ENCODE results near the gene POTEI. TPM values are rescaled to one million over a fixed set of nuclear protein-coding genes. Genes with fewer than 3 reads are reported as not detected.
"Not testable (repeated sequence)": the region's sequence is repeated elsewhere in the genome, so short reads cannot be mapped to it uniquely, and the experiment has no call there.

The POTEI gene
- 0.03 TPM in 1 of 2 replicates, not detected in the other for polyA plus RNA-seq (2012; rRNA removed)
- polyA plus RNA-seq (2012; cell fraction: cytosol; rRNA removed): not detected in 2 replicates
- 0.04 and 0.11 TPM in 2 replicates for polyA plus RNA-seq (2012; cell fraction: nucleus; rRNA removed)

GRCh38 chr2:130509228-130509627, at the start of gene POTEI:
Gene POTEI (minus strand): TSS chr2:130509328. CDS start chr2:130509235, 93 bp downstream.
- CTCF ChIA-PET; H3K36me3 ChIP-seq (replicated peaks in 1 of 2; ENCODE audit: control insufficient read depth in 1 of 2, insufficient read depth in 2 of 2, low read length in 1 of 2): not testable (repeated sequence)
- WGBS (ENCODE audit: low lambda C conversion rate): no CpG with 5 or more reads among the region's 13 CpGs

DNA sequence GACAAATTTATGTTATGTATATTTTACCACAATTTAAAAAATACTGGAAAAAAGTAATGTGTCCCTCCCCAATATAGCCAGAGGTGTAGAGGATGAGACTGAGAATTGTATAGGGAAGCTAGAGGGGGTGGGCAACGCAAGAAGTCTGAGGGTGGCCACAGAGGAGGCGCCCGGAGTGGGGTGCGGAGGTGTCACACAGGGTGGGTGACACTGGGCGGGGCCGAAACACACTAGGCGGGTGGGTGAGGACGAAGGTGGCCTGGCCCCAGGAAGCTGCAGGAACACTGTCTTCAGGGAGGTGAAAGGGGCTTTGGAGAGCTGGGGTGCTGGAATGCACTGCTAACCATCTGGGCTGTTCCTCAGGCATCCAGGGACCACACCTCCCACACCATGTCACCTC, 47.3 kb upstream of the POTEI start:
- H3K9me3 ChIP-seq; H2AFZ ChIP-seq (ENCODE audit: low read depth); H3K79me2 ChIP-seq (ENCODE audit: insufficient read depth); H3K27ac ChIP-seq (ENCODE audit: low read depth in 2 of 2, low read length in 1 of 2); H3K4me3 ChIP-seq (ENCODE audit: low read depth in 2 of 2, low read length in 1 of 2); H3K9ac ChIP-seq; H3K9me2 ChIP-seq; CTCF ChIA-PET; H4K20me1 ChIP-seq (ENCODE audit: insufficient read depth); H3K27me3 ChIP-seq (ENCODE audit: insufficient read depth); H3K4me2 ChIP-seq; H3K36me3 ChIP-seq (replicated peaks in 1 of 2; ENCODE audit: control insufficient read depth in 1 of 2, insufficient read depth in 2 of 2, low read length in 1 of 2); DNase-seq; H3K4me1 ChIP-seq (ENCODE audit: control insufficient read depth in 1 of 2, insufficient read depth in 2 of 2, low read depth in 1 of 2, low read length in 1 of 2); H3F3A ChIP-seq (replicated peaks; ENCODE audit: insufficient read depth); POLR2A ChIA-PET: not testable (repeated sequence)
- no CpG with 5 or more reads among the region's 8 CpGs for WGBS (ENCODE audit: low lambda C conversion rate)

More at GRCh38 chr2:130509228-130509627, at the start of gene POTEI:
- H3K9ac ChIP-seq; H3K9me3 ChIP-seq; POLR2A ChIA-PET; H3K27me3 ChIP-seq (ENCODE audit: insufficient read depth); H4K20me1 ChIP-seq (ENCODE audit: insufficient read depth); H3K9me2 ChIP-seq; H3F3A ChIP-seq (replicated peaks; ENCODE audit: insufficient read depth); H3K4me3 ChIP-seq (ENCODE audit: low read depth in 2 of 2, low read length in 1 of 2); H3K4me2 ChIP-seq; DNase-seq; H2AFZ ChIP-seq (ENCODE audit: low read depth); H3K27ac ChIP-seq (ENCODE audit: low read depth in 2 of 2, low read length in 1 of 2); H3K79me2 ChIP-seq (ENCODE audit: insufficient read depth); H3K4me1 ChIP-seq (ENCODE audit: control insufficient read depth in 1 of 2, insufficient read depth in 2 of 2, low read depth in 1 of 2, low read length in 1 of 2): not testable (repeated sequence)

DNA sequence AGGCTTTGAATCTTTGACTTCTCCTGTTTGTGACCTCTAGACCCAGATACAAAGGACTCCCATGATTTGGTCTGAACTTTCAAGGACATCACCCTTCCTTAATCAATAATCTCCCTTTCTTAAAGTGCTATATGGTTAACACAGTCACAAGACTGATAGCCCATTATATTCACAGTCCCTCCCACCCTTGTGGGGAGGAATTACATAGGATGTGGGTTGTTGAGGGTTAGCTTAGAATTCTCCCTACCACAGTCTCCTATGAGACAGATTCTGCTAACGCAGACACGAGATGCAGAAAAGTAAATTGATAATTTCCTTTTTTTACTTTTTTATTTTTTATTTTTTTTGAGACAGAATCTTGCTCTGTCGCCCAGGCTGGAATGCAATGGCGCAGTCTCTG, 45.0 kb upstream of the POTEI start:
- no CpG with 5 or more reads among the region's 4 CpGs for WGBS (ENCODE audit: low lambda C conversion rate)
- not testable (repeated sequence) for H3K27ac ChIP-seq (ENCODE audit: low read depth in 2 of 2, low read length in 1 of 2)

GRCh38 chr2:130549475-130549874, 40.3 kb upstream of the POTEI start:
- DNase-seq; H3K79me2 ChIP-seq (ENCODE audit: insufficient read depth); H3K9ac ChIP-seq; H3K36me3 ChIP-seq (replicated peaks in 1 of 2; ENCODE audit: control insufficient read depth in 1 of 2, insufficient read depth in 2 of 2, low read length in 1 of 2); H4K20me1 ChIP-seq (ENCODE audit: insufficient read depth); H3K9me3 ChIP-seq; H3K4me1 ChIP-seq (ENCODE audit: control insufficient read depth in 1 of 2, insufficient read depth in 2 of 2, low read depth in 1 of 2, low read length in 1 of 2); CTCF ChIA-PET; H3K4me3 ChIP-seq (ENCODE audit: low read depth in 2 of 2, low read length in 1 of 2); H3K27ac ChIP-seq (ENCODE audit: low read depth in 2 of 2, low read length in 1 of 2); H3F3A ChIP-seq (replicated peaks; ENCODE audit: insufficient read depth); H3K4me2 ChIP-seq; H3K9me2 ChIP-seq; H3K27me3 ChIP-seq (ENCODE audit: insufficient read depth); H2AFZ ChIP-seq (ENCODE audit: low read depth); POLR2A ChIA-PET: not testable (repeated sequence)
- no CpG with 5 or more reads among the region's 27 CpGs for WGBS (ENCODE audit: low lambda C conversion rate)

More for the DNA sequence above, 45.0 kb upstream of the POTEI start:
- H3K9ac ChIP-seq; H3K4me2 ChIP-seq; H3K79me2 ChIP-seq (ENCODE audit: insufficient read depth); H3K27me3 ChIP-seq (ENCODE audit: insufficient read depth); H3F3A ChIP-seq (replicated peaks; ENCODE audit: insufficient read depth); POLR2A ChIA-PET; H3K36me3 ChIP-seq (replicated peaks in 1 of 2; ENCODE audit: control insufficient read depth in 1 of 2, insufficient read depth in 2 of 2, low read length in 1 of 2); H3K9me2 ChIP-seq; H3K4me1 ChIP-seq (ENCODE audit: control insufficient read depth in 1 of 2, insufficient read depth in 2 of 2, low read depth in 1 of 2, low read length in 1 of 2); H3K9me3 ChIP-seq; H3K4me3 ChIP-seq (ENCODE audit: low read depth in 2 of 2, low read length in 1 of 2); DNase-seq; H4K20me1 ChIP-seq (ENCODE audit: insufficient read depth); H2AFZ ChIP-seq (ENCODE audit: low read depth); CTCF ChIA-PET: not testable (repeated sequence)

DNA sequence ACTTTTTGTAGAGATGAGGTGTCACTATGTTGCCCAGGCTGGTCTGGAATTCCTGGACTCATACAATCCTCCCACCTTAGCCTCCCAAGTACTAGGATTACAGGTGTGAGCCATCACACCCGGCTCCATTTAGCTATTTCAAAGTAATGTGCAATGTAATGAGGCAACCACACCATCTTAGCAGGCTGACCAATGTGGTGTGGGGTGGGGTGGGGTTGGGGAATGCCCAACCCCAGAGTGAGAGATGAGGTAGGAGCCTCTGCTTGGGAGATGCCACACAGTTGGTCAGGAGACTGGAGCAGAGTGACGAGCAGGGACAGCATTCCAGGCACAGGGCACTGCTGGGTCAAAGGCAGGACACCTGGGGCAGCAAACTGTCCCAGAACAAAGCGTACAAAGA, 39.3 kb upstream of the POTEI start:
- H3K27ac ChIP-seq (ENCODE audit: low read depth in 2 of 2, low read length in 1 of 2); CTCF ChIA-PET; H3K9me2 ChIP-seq; H3F3A ChIP-seq (replicated peaks; ENCODE audit: insufficient read depth); H3K4me1 ChIP-seq (ENCODE audit: control insufficient read depth in 1 of 2, insufficient read depth in 2 of 2, low read depth in 1 of 2, low read length in 1 of 2); H3K9me3 ChIP-seq; H4K20me1 ChIP-seq (ENCODE audit: insufficient read depth); H3K79me2 ChIP-seq (ENCODE audit: insufficient read depth); H3K36me3 ChIP-seq (replicated peaks in 1 of 2; ENCODE audit: control insufficient read depth in 1 of 2, insufficient read depth in 2 of 2, low read length in 1 of 2); H3K9ac ChIP-seq; H3K4me3 ChIP-seq (ENCODE audit: low read depth in 2 of 2, low read length in 1 of 2); H3K27me3 ChIP-seq (ENCODE audit: insufficient read depth); H3K4me2 ChIP-seq; H2AFZ ChIP-seq (ENCODE audit: low read depth); DNase-seq; POLR2A ChIA-PET: not testable (repeated sequence)
- WGBS (ENCODE audit: low lambda C conversion rate): no CpG with 5 or more reads among the region's 3 CpGs

DNA sequence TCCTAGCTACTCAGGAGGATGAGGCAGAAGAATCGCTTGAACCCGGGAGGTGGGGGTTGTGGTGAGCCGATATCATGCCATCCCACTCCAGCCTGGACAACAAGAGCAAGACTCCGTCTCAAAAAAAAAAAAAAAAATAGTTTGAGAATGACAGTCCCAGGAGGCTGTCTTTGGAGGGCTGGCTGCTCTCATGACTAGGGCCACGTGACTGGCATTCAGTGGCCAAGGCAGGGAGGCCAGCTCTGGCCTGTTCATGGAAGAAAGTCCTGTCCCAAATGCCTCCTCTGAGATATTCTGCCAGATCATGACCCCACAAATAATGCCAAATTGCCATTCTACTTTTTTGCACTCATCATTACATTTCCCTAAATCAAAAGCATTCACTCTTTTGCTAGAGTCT, 35.9 kb upstream of the POTEI start:
- H3K79me2 ChIP-seq (ENCODE audit: insufficient read depth); H2AFZ ChIP-seq (ENCODE audit: low read depth); H4K20me1 ChIP-seq (ENCODE audit: insufficient read depth); H3K27ac ChIP-seq (ENCODE audit: low read depth in 2 of 2, low read length in 1 of 2); H3K9me2 ChIP-seq; H3K4me1 ChIP-seq (ENCODE audit: control insufficient read depth in 1 of 2, insufficient read depth in 2 of 2, low read depth in 1 of 2, low read length in 1 of 2); H3K36me3 ChIP-seq (replicated peaks in 1 of 2; ENCODE audit: control insufficient read depth in 1 of 2, insufficient read depth in 2 of 2, low read length in 1 of 2); DNase-seq; POLR2A ChIA-PET; H3F3A ChIP-seq (replicated peaks; ENCODE audit: insufficient read depth); CTCF ChIA-PET; H3K4me2 ChIP-seq; H3K27me3 ChIP-seq (ENCODE audit: insufficient read depth); H3K9me3 ChIP-seq; H3K9ac ChIP-seq; H3K4me3 ChIP-seq (ENCODE audit: low read depth in 2 of 2, low read length in 1 of 2): not testable (repeated sequence)
- whole genome bisulfite sequencing (ENCODE audit: low lambda C conversion rate): no CpG with 5 or more reads among the region's 5 CpGs

All from SK-N-SH (cell line).